GM12878 (cell line): ENCODE results near the gene MYCN. TPM values are rescaled to one million over a fixed set of nuclear protein-coding genes. Genes with fewer than 3 reads are reported as not detected.

ENCODE experiments used
- ATAC-seq: fragments of 200-7000 bp; cut with Tn5 transposase; 3 replicates; pipeline ENCODE4 v1.9.1; 2020; ENCODE audit warnings: mild to moderate bottlenecking, moderate library complexity
- BruUV-seq: library from RNA; stranded (reverse); fragments of 400-500 nt; replicated peaks from 2 replicates; lab custom pipeline; 2021; lab: Mats Ljungman, UMichigan
- CTCF ChIA-PET: fragments of 300-600 bp; sonication (Branson Sonifier 250); formaldehyde crosslinking; extraction: SDS; loops from one replicate; lab custom pipeline; 2021; ENCODE audit warnings: inconsistent platforms; lab: Yijun Ruan, JAX
- POLR2A ChIA-PET: fragments of 350-600 bp; formaldehyde crosslinking; extraction: SDS; loops from one replicate; lab custom pipeline; 2021; ENCODE audit warnings: inconsistent platforms; lab: Charles Lee
- RAD21 ChIA-PET: fragments of 300-600 bp; sonication (Branson Sonifier 250); formaldehyde crosslinking; loops from one replicate; lab custom pipeline; 2023; ENCODE audit warnings: antibody characterized with exemption; ENCODE audit not compliant: unreplicated experiment; lab: Charles Lee
- SMC1A ChIA-PET: fragments of 300-600 bp; sonication (Branson Sonifier 250); formaldehyde crosslinking; loops from one replicate; lab custom pipeline; 2023; ENCODE audit not compliant: unreplicated experiment, uncharacterized antibody; lab: Charles Lee
- DNase-seq: peaks from one replicate; pipeline ENCODE4 v3.0.0-alpha.2; 2011; ENCODE audit warnings: low read depth, low spot score
- FAIRE-seq: peaks from 3 replicates; lab custom pipeline; 2011; peaks lifted over from hg19 to GRCh38; lab: Jason Lieb, UNC
- H2AFZ ChIP-seq: 2 replicates; pipeline ENCODE4 v1.6.0; 2011; ENCODE audit warnings: low read depth, low read length, control low read depth; ENCODE audit not compliant: control insufficient read depth
- H3K27ac ChIP-seq: 2 replicates; pipeline ENCODE4 v1.5.1; 2011; ENCODE audit warnings: control low read depth; ENCODE audit not compliant: control insufficient read depth, insufficient read depth
- H3K27me3 ChIP-seq, 2 experiments: replicated peaks in 1 of 2; 2 replicates each; pipeline versions ENCODE4 v1.6.0 to v1.6.1; 2011; ENCODE audit warnings: low read length in 1 of 2; ENCODE audit not compliant: control insufficient read depth in 2 of 2, insufficient read depth in 2 of 2
- H3K36me3 ChIP-seq, 2 experiments: 2 replicates each; pipeline ENCODE4 v1.5.1; 2011; ENCODE audit warnings: low read length in 1 of 2; ENCODE audit not compliant: control insufficient read depth in 2 of 2, insufficient read depth in 2 of 2
- H3K4me1 ChIP-seq: 2 replicates; pipeline ENCODE4 v1.6.1; 2011; ENCODE audit warnings: mild to moderate bottlenecking, low read length, moderate library complexity, mixed read lengths; ENCODE audit not compliant: control insufficient read depth, insufficient read depth
- H3K4me2 ChIP-seq: 2 replicates; pipeline ENCODE4 v1.6.0; 2011; ENCODE audit warnings: control low read depth; ENCODE audit not compliant: control insufficient read depth, insufficient read depth
- H3K4me3 ChIP-seq: fragments of 200-600 bp; sonication (generic); 2 replicates; pipeline ENCODE4 v1.5.1; 2016
- H3K79me2 ChIP-seq: 2 replicates; pipeline ENCODE4 v1.6.0; 2011; ENCODE audit warnings: low read length; ENCODE audit not compliant: control insufficient read depth, insufficient read depth
- H3K9ac ChIP-seq: 2 replicates; pipeline ENCODE4 v1.8.0; 2011; ENCODE audit warnings: low read length, control low read depth, mixed read lengths; ENCODE audit not compliant: control insufficient read depth, insufficient read depth
- H3K9me3 ChIP-seq: replicated peaks from 3 replicates; pipeline ENCODE4 v1.5.1; 2011; ENCODE audit warnings: mild to moderate bottlenecking, low read length; ENCODE audit not compliant: control insufficient read depth, insufficient read depth
- H4K20me1 ChIP-seq: 2 replicates; pipeline ENCODE4 v1.6.0; 2011; ENCODE audit not compliant: control insufficient read depth, insufficient read depth
- EED ChIP-seq: sonication (generic); IDR thresholded peaks from 2 replicates; pipeline ENCODE4 v1.6.1; 2016; ENCODE audit warnings: antibody characterized with exemption, low read depth
- IKZF1 ChIP-seq: fragments of 450-650 bp; conservative IDR thresholded peaks from 2 replicates; pipeline ENCODE4 v1.6.1; 2017; ENCODE audit warnings: antibody characterized with exemption, mild to moderate bottlenecking
- NFIC ChIP-seq: IDR thresholded peaks from 2 replicates; pipeline ENCODE4 v1.6.1; 2012; ENCODE audit warnings: low read depth, mild to moderate bottlenecking, inconsistent platforms, low read length, moderate library complexity
- NFXL1 ChIP-seq: fragments of 450-650 bp; IDR thresholded peaks from 2 replicates; pipeline ENCODE4 v1.6.1; 2017; ENCODE audit warnings: antibody characterized with exemption, mild to moderate bottlenecking, borderline replicate concordance
- NRF1 ChIP-seq: conservative IDR thresholded peaks from 2 replicates; pipeline ENCODE4 v1.6.1; 2011; ENCODE audit warnings: mild to moderate bottlenecking, low read depth, low read length, improper control_type of control experiment
- PAX8 ChIP-seq: fragments of 450-650 bp; IDR thresholded peaks from 2 replicates; pipeline ENCODE4 v1.6.1; 2017; ENCODE audit warnings: mild to moderate bottlenecking, moderate library complexity
- POLR2AphosphoS2 ChIP-seq: IDR thresholded peaks from 2 replicates; pipeline ENCODE4 v1.6.1; 2011; ENCODE audit warnings: low read depth, mild to moderate bottlenecking, low read length, improper control_type of control experiment, moderate library complexity
- TAF1 ChIP-seq: IDR thresholded peaks from 2 replicates; pipeline ENCODE4 v1.6.1; 2011; ENCODE audit warnings: mild to moderate bottlenecking, low read depth, low read length, borderline replicate concordance
- ZBTB11 ChIP-seq: fragments of 450-650 bp; formaldehyde crosslinking; IDR thresholded peaks from 2 replicates; pipeline ENCODE4 v1.5.0; 2022; ENCODE audit warnings: mild to moderate bottlenecking, missing genetic modification characterization
- ZNF687 ChIP-seq: fragments of 450-650 bp; IDR thresholded peaks from 2 replicates; pipeline ENCODE4 v1.6.1; 2017; ENCODE audit warnings: mild to moderate bottlenecking, moderate library complexity
- WGBS: methylation state at CpG from one replicate; pipeline ENCODE4 v1.1.6; 2016; ENCODE audit warnings: low lambda C conversion rate; ENCODE audit not compliant: insufficient replicate concordance, insufficient coverage; ENCODE audit errors: missing lambda C conversion rate; 5-methylcytosine and 5-hydroxymethylcytosine counted together
- in situ Hi-C: fragments of 300-500 bp; cut with MboI; formaldehyde crosslinking; loops from 9 replicates; pipeline ENCODE4 v1.14.3; 2018; ENCODE audit warnings: mixed read lengths
- intact Hi-C: fragments of 100-400 bp; cut with micrococcal nuclease; formaldehyde crosslinking; loops from one replicate; pipeline ENCODE4 v1.14.2; 2022; ENCODE audit not compliant: unreplicated experiment
- polyA plus RNA-seq, 11 experiments: library from polyadenylated mRNA; depleted of rRNA in 4 of 11; unstranded in 6 of 11; stranded (reverse) in 5 of 11; fragments of >200 nt; fragmentation: Nextera tagmentation in 4 of 11; fragmentation: Illumina TruSeq in 1 of 11; extraction: Ambion mirVana in 4 of 11; extraction: Trizol in 1 of 11; gene quantifications; 1 replicate in 1 of 11; 2 replicates in 10 of 11; pipeline versions ENCODE4 v1.2.1 to v1.2.3, GENCODE V29; 2011 to 2016; ENCODE audit warnings: inconsistent platforms in 2 of 11, missing spikeins in 2 of 11, low read depth in 1 of 11
- total RNA-seq, 4 experiments: library from RNA; depleted of rRNA in 3 of 4; stranded (reverse); fragments of >200 nt in 3 of 4; fragmentation: Illumina TruSeq in 1 of 4; extraction: Trizol in 1 of 4; gene quantifications; 2 replicates each; pipeline versions ENCODE4 v1.2.1 to v1.2.3, GENCODE V29; 2013 to 2021
- TF ChIP-seq, protein P1 (sequence below): IDR thresholded peaks from 2 replicates; pipeline ENCODE4 v1.6.1; 2012; ENCODE audit warnings: low read length, inconsistent platforms

MYCN gene
- total and polyA plus RNA-seq, 10 of the 15 experiments (the other 5 are each of a cell fraction or from before 2014, with no cell fraction given), result not detected

- 33% methylated on average over 3 of the region's 3 CpGs for WGBS
- BruUV-seq, result no TSS peak
- TF ChIP-seq PAX8 (no peak), IKZF1 (no peak), TAF1 (no peak), EED (no peak), NRF1 (no peak), NFXL1 (no peak), NFIC (no peak), ZBTB11 (CRISPR knock-in tag) (no peak), ZNF687 (no peak), POLR2AphosphoS2 (no peak)
- TF ChIP-seq, protein P1, sequence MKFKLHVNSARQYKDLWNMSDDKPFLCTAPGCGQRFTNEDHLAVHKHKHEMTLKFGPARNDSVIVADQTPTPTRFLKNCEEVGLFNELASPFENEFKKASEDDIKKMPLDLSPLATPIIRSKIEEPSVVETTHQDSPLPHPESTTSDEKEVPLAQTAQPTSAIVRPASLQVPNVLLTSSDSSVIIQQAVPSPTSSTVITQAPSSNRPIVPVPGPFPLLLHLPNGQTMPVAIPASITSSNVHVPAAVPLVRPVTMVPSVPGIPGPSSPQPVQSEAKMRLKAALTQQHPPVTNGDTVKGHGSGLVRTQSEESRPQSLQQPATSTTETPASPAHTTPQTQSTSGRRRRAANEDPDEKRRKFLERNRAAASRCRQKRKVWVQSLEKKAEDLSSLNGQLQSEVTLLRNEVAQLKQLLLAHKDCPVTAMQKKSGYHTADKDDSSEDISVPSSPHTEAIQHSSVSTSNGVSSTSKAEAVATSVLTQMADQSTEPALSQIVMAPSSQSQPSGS, result no peak
- Histone ChIP-seq H3K9ac (no peak overlapping the region), H3K36me3 (no peaks in the 10 kb centered on the region), H4K20me1 (no peaks in the 10 kb centered on the region), H3K27me3 (peaks cover 8 to 15% of the 10 kb centered on the region in 2 experiments), H3K4me3 (no peak overlapping the region), H3K4me1 (no peaks in the 10 kb centered on the region), H3K79me2 (no peaks in the 10 kb centered on the region), H3K27ac (no peak overlapping the region), H2AFZ (no peak overlapping the region), H3K4me2 (no peak overlapping the region), H3K9me3 (no peaks in the 10 kb centered on the region)
- ChIA-PET SMC1A (no interaction called here), RAD21 (no interaction called here), CTCF (no interaction called here), POLR2A (no interaction called here)
- DNase-seq, result no peak
- FAIRE-seq, result no peak
- in situ Hi-C loops, result loop anchor here (25.0 kb wide), 1 partner anchor 815 kb away; no protein-coding TSS in a partner anchor
- intact Hi-C loops, result no loop called here
- ATAC-seq, result no peak
Measured at GRCh38 chr2:15946983-15947382, 6.6 kb downstream of the MYCN start.
